NCI-H128 (cell line): ENCODE data around the gene HMCES.
"Not testable (repeated sequence)": the region's sequence is repeated elsewhere in the genome, so short reads cannot be mapped to it uniquely, and the experiment has no call there.

Source experiments
- DNase-seq: peaks from one replicate; lab custom pipeline; 2025; ENCODE audit not compliant: unreplicated experiment; lab: John Stamatoyannopoulos, UW

Gene HMCES

DNA sequence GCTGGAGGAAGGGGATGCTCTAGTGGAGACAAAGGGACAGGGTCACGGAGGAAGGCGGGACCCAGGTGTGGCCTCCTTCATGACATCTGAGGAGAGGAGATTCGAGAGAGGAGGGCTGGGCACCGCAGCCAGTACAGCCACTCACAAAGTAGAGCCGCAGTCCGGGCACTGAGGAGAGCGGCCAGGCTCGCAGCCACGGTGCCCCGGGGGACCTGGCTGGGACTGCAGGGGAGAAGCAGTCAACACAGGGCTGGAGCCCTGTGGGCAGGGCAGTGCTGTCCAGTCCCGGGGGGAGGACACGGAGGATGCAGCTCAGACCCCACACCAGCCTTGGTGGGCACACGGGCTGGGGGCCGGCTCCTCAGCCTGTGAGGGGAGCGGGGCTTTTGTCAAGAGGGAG lies 40.3 kb downstream of the HMCES start:
- DNase-seq, result no peak

- no peak for DNase-seq
These were observed 41.6 kb downstream of the HMCES start for GRCh38 chr3:129320261-129320660.

- no peak for DNase-seq
These were observed 42.3 kb downstream of the HMCES start for GRCh38 chr3:129320825-129321487.

- no peak for DNase-seq
These were observed 43.2 kb downstream of the HMCES start for GRCh38 chr3:129321887-129322286.

GRCh38 chr3:129323651-129324294 lies 45.1 kb downstream of the HMCES start:
- no peak for DNase-seq

DNA sequence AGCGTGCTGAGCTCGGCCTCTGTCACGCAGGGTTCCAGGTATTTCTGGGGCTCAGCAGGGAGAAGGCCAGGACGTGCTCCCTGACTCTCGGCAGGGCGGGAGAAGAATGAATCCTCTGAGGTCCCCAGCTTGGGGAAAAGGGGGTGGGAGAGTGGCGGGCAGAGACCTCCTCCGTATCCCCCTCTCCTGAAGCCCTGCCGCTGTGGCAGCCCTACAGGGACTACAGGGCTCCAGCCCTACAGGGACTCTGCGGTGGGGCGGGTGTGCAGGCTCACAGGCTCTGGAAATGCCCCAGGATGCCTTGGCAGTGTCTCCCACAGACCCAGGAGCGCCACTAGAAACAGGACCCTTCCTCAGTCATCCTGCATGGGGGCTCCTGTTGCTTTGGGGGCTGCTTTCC lies 46.2 kb downstream of the HMCES start:
- no peak for DNase-seq

DNA sequence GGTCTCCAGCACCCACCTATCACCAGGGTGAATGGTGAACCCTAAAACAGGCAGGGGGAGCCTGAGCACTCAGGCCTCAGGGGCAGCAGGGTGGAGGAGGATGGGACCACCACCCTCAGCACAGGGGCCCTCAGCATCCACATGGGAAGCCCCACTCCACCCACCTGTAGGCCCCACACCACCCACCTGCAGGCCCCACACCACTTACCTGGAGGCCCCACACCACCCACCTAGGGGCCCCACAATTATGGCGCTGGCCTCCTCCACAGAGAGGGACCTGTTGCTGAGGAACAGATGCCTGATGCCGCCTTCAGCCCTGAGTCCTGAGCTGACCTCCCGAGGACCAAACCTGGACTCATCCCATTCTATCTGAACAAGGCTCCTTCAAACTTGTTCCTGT lies 46.7 kb downstream of the HMCES start:
- no peak for DNase-seq

- no peak for DNase-seq
These were observed 47.5 kb downstream of the HMCES start for GRCh38 chr3:129326138-129326537.

GRCh38 chr3:129326595-129326994 lies 47.9 kb downstream of the HMCES start:
- no peak for DNase-seq

DNA sequence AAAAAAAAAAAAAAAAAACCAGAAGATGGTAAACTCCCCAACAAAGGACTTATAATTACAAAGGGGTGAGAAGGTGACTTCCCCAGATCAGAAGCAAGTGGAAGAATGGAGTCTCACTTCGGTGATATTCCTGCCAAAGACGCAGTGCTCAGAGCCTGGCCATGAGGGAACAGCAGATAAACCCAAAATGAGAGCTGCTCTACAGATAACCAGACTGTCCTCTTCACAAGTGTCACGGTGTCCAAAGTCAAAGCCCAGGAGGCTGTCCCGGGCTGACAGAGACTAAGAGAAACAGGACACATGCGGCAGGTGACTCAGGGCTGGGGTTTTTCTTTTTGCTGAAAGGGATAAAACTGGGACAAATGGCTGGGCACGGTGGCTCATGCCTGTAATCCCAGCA lies 48.8 kb downstream of the HMCES start:
- no peak for DNase-seq

DNA sequence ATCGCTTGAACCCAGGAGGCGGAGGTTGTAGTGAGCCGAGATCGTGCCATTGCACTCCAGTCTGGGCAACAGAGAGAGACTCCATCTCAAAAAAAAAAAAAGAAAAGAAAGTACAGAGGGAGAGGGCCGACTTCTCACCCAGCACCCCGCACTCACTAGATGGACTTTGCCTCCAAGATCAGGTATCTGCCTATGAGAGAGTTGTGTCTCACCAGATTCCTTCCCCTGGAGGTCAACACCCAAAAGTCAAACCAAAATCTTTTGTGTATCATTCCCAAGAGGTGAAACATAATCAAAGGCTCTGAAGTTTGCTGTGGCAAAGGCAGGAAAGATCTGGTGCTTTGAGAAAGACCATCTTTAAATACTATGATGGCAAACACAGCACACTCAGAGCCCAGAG lies 51.2 kb downstream of the HMCES start:
- DNase-seq, result no peak

- no peak for DNase-seq
These were observed 51.7 kb downstream of the HMCES start for GRCh38 chr3:129330409-129330808.

DNA sequence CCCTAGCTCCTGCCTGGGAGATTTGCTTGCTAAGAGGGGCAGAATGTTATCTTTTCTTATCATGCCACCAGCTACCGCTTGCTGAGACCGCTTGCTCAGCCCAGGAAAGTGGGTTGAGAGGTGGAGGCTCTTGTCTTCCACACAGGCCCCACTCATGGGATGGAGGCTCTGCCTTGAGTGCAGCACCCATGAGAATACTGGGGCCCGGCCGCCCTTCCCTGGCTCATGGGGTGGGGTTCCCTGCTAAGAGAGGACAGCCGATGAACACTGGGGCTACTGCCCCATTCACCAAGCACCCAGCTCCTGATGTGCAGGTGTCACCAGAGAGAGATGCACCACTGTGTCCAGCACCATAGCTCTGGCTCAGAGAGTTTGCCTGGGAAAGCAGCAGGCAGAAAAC lies 55.2 kb downstream of the HMCES start:
- DNase-seq, result no peak

- DNase-seq, result no peak
These were observed 57.5 kb downstream of the HMCES start for GRCh38 chr3:129336093-129336706.

GRCh38 chr3:129337719-129338118 lies 59.0 kb downstream of the HMCES start:
- DNase-seq, result not testable (repeated sequence)

DNA sequence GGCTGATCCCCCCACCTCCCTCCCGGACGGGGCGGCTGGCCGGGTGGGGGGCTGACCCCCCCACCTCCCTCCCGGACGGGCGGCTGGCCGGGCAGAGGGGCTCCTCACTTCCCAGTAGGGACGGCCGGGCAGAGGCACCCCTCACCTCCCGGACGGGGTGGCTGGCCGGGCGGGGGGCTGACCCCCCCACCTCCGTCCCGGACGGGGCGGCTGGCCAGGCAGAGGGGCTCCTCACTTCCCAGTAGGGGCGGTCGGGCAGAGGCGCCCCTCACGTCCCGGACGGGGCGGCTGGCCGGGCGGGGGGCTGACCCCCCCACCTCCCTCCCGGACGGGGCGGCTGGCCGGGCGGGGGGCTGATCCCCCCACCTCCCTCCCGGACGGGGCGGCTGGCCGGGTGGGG lies 60.5 kb downstream of the HMCES start:
- DNase-seq, result not testable (repeated sequence)

DNA sequence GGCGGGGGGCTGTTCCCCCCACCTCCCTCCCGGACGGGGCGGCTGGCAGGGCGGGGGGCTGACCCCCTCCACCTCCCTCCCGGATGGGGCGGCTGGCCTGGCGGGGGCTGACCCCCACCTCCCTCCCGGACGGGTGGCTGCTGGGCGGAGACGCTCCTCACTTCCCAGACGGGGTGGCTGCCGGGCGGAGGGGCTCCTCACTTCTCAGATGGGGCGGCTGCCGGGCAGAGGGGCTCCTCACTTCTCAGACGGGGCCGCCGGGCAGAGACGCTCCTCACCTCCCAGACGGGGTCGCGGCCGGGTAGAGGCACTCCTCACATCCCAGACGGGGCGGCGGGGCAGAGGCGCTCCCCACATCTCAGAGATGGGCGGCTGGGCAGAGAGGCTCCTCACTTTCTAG lies 61.2 kb downstream of the HMCES start:
- DNase-seq, result not testable (repeated sequence)

DNA sequence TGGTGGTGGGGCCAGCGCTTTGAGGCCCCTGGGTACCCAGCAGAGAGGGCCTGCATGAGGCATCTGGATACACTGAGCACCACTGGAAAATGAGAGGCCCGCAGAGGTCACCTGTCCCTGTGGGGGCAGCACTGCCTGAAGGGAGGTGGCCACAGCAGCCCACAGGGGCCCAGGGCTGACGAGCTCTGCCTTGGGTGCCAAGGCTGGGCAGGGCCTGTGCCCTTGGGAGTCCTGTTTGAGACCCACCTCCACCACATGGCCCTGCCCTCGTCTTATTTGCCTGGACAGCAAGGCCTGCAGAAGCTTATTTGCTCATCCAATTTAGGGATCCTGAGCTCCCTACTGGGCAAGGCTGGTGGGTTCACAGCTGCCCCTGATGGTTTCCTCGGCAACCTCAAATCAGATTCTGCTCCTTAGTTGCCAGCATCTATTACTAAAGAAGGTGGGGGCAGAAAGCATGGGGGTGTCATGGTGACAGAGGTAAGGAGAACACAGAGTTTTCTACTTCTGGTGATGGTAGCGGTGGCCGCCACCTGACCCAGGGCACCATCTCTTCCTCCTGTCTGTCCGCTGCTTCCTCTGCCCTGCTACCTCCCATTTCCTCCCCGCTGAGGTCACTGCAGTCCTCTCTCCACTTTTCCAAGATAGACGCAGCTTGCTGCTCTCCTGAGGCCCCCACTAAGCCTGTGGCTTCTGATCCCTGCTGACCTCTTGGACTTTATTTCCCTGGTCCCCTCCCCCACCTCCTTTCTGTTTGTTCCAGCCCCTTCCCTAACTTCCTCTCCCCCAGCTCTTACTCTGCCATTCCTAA lies 62.9 kb downstream of the HMCES start:
- no peak for DNase-seq

- no peak for DNase-seq
These were observed 65.1 kb downstream of the HMCES start for GRCh38 chr3:129343643-129344360.

DNA sequence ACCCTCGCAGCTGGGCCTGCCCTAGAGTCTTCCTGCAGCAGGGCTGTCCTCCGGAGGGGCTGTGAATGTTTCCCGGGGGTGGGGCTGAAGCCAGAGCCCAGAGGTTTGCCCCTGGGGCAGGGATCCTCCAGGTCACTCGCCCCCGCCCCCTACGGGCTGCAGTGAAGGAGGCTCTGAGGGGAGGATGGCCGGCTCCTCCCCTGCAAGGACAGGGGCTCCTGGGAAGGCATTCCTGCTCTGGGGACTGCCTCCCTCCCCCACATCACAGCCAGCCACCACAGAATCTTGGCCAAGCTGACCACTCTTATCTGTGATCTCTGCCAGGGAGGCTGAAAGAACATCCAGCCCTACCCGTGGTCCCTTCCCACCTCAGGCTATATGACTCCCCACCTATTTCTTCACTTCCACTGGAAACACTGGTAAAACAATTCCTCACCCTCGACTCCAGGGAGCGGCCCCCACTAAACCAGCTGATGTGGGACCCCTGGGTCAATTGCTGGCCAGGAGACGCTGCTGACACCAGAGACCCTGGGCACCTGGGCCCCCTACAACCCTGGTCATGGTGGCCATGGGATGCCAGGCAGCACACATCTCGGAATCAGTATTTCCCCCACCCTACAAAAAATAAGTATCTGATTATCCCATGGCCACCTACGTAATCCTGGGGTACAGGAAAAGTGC lies 66.0 kb downstream of the HMCES start:
- no peak for DNase-seq
